GM19467 (cell line): ENCODE results near the gene BTBD19.
"Not testable (repeated sequence)": the region's sequence is repeated elsewhere in the genome, so short reads cannot be mapped to it uniquely, and the experiment has no call there.

Experiments
- ATAC-seq: cut with Tn5 transposase; IDR thresholded peaks from one replicate; pipeline ENCODE4 v1.9.1; 2021; ENCODE audit warnings: mild to moderate bottlenecking, moderate library complexity; ENCODE audit not compliant: unreplicated experiment

BTBD19 gene

DNA sequence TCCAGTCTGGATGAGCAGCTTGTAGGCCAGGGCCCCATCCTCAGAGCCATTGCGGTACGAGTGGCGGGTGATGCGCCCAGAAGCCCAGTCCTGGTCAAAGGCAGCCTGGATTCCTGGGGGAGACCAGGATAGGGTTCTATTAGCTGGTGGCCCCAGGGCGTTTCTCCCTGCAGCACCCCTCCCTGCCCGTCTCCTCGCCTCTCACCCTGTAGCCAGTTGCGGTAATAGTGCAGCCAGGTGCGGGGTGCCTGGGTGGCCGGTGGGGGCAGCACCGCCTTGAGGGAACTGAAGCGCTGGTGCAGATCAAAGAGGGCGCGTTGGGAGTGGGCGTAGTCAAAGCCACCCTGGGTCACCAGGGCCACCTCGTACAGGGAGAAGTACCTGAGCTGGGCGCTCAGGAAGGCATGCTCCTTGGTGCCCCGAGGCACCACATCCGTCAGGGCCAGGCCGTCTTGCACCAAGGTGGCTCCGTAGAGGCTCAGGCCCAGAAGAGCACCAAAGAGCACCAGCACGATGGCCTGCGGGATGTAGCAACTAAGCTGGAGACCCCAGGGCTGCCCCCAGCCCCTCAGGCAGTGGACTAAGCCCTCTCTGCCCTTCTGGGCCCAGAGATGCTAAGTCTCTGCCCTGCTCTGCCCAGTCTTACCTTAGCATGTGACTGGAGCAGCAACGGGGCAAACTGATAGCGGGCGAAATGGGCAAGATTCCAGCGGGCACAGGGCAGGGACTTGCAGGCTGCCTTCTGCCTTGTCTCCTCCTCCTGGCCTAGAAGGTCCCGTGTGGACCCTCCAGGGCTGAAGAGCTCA is 19.1 kb downstream of the BTBD19 start:
- ATAC-seq = no peak

DNA sequence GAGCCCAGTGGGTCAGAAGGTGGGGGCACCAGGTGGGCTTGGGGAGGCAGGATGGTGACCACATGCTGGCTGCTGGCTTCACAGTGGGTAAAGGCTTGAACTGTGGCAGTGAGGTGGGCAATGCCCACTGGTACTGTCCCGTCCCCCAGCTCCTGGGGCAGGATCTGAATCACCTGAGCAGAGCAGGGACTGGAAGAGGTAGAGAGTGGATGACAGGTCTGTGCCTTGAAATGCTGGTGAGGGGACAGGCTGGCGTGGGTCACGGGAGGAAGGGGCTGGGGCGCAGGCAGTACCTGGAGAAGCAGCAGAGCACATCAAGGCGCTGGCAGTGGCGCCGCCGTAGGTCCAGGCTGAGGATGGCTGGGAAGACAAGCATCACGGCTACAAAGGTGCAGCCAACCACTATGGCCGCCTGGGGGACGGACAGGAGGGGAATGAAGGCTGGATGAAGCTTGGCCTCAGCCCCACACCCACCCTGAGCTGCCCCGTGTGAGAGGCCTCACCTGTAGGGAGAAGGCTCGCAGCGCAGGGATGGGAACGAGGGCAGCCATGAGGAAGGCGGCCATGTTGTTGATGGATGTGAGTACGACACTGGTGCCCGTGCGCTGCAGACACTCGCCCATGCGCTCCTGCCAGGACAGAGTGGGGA is 19.8 kb downstream of the BTBD19 start:
- no peak for ATAC-seq

DNA sequence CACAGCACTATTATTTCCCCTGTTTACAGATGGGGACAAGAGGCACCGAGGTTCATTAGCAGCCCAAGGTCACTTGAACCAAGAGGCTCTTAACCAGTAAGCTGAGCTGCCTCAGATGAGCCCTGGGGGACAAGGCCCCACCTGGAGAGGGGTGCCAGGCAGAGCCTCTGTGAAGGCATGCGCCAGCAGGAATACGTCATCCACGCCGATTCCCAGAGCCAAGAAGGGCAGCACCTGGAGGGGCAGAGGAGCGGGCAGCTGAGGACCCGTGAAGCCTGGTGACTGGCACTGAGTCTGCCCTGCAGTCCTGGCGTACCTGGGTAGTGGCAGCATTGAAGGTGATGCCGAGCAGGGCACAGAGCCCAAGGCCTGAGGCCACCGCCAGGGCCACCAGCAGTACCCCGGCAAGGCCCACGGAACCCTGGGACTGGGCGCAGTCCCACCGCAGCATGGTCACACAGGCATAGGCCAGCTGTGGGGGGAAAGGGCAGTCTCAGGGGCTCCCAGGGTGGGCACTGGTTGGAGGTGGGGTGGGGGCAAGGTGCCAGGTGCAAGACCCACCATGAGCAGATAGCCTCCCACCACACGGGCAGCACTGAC is 20.6 kb downstream of the BTBD19 start:
- ATAC-seq = no peak

DNA sequence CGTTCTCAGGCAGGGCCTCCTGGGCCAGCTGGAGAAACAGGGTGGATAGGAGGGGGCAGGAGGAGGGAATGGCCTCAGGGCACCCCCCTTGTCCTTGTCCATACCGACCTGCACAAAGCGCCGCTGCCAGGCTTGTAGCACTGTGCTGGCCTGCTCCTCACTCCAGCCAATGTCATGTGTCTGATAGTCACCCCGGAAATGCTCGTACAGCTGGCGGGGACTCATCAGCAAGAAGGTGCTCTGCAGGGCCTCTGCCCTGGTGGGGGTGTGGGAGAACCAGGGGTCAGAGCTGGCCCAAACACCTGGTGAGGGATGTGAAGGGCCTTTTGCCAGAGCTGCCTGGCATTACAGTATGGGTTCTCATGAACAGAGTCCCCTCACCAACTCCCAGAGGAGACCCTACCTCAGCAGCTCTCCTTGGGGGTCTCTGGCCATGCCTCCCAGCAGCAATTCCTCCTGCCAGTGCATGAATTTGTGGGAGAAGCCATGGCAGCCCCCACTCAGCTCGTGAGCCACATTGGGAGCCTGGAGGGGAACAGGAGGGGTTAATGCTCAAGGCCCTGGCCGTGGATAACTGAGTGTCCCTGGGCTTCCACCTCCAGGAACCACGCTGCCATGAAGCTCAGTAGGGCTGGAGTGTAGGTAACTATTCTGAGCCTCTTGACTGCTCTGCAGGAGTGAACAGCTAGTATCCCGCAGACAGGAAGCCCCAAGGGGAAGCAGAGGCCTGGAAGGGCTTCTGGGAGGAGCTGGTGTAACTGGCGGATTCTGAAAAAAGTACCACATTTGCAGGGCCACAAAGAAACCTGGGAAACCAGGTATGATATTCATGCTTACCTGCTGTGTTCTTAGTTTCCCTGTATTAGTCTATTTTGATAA is 21.4 kb downstream of the BTBD19 start:
- no peak for ATAC-seq

DNA sequence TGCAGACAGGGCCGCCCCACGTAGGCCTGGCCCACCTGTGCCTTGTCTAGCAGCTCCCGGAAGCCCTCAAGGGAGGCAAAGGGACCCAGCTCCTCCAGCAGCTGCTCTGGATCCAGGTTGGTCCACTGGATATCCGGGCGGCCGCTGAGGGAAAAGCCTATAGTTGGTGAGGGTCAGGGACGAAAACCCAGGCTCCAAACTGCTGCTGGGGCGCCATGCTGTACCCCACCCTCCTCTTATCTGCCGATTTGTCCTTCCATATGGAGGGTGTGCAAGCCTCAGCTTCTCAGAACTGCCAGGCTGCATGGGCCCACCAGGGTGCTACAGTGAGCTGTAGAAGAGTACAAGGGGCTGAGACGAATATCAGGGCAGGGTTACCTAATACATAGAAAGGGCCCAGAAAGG is 22.6 kb downstream of the BTBD19 start:
- no peak for ATAC-seq

DNA sequence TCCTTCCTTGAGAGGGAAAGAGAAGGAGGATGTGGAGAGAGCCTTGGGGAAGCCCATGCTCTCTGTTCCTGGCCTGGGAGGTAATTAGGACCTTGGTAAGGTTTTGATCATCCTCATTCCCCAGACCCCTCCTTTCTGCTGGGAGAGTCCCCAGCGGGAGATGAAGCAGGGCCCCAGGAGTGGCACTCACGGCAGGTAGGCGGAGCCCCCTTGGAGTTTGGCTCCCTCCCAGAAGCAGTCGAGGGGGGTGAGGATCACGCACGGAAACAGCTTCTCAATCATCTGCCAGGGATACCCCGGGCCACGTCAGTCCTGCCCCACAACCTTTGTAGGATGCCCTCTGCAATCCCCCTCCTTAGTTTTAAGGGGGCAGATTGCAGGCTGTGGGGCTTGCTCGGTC is 23.2 kb downstream of the BTBD19 start:
- ATAC-seq = no peak

DNA sequence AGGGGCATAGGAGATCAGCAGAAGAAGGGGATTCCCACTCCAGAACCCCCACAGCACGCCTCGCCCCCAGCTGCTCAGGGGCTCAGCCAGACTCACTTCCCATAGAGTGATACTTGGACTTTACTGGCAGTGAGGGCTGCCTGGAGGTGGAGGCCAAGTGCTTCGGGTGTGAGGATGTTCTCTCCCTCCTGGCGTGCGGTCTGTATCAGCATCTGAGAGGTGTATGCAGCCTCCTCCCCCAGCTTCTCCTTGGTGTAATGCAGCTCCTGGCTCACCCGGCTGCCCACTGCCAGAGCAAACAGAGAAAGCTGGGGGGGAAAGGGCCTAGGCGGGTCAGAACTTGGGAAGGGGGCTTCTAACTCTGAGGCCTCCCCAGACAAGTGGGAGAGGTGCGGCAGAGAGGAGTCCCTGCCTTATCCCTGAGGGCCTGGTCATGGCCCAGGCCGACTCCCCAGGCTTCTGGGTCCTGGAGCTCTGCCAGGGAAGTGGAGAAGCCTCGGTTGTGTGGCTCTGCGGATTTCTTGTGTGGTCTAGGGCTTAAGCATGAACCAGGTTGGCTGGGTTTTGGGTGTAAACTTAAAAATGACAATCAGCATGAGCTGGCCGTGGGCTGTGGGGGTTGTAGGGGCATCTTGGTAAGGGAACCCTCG is 23.9 kb downstream of the BTBD19 start:
- no peak for ATAC-seq

DNA sequence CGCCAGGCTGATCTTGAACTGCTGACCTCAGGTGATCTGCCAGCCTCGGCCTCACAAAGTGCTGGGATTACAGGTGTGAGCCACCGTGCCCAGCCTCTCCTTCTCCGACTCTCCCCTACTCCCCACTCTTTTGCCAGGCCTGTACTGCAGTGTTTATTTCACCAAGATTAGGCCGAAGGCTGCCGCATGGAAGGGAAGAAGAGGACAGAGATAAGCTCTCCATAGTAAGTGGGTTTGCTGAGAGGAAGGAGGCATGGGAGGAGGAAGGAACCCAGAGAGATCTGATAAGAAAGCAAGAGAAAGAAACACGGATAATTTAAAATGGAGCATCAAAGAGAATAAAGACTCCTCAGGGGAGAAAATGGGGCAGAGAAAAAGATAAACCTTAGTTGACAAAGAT is 26.0 kb downstream of the BTBD19 start:
- no peak for ATAC-seq

DNA sequence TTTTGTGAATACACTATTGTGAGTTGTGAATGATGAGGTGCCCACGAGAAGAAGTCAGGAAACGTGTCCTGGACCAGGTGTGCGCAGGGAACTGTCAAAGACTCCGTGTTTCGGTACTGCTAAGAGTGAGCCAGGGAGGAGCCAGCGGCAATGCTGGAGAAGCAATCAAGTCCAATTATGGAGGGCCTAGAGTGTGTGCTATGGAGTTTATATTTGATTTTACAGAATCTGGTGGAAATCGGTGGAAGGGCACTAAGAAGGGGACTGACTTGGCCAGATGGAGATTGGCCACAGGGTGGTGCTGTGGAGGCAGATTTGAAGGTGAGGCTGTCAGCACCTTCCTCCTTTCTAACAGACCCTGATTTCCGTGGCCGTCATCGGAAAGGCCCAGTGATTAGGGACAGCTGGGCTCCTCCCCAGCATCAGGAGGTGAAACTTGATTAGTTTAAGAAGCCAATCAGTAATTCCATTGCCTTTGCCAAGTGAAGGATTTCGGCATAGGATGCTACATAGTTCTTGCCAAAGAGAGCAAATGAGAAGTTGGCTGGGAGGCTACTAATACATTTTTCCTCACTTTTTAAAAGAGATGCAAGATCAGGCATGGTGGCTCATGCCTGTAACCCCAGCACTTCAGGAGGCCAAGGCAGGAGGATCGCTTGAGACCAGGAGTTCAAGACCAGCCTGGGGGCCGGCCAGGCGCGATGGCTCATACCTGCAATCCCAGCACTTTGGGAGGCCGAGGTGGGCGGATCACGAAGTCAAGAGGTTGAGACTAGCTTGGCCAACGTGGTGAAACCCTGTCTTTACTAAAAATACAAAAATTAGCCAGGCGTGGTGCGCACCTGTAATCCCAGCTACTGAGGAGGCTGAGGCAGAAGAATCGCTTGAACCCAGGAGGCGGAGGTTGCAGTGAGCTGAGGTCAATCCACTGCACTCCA is 27.7 kb downstream of the BTBD19 start:
- peak; percentile 69 for ATAC-seq

DNA sequence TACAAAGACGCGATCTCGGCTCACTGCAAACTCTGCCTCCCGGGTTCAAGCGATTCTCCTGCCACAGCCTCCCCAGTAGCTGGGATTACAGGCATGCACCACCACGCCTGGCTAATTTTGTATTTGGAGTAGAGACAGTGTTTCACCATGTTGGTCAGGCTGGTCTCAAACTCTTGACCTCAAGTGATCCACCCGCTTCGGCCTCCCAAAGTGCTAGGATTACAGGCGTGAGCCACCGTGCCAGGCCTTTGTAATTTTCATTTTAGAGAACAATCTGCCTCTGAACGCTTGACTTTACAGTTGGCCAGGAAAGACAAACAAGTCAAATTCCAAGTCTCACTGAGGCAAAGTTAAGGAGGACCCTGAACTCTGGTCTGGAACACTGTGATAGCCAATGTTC is 30.0 kb downstream of the BTBD19 start:
- not testable (repeated sequence) for ATAC-seq

DNA sequence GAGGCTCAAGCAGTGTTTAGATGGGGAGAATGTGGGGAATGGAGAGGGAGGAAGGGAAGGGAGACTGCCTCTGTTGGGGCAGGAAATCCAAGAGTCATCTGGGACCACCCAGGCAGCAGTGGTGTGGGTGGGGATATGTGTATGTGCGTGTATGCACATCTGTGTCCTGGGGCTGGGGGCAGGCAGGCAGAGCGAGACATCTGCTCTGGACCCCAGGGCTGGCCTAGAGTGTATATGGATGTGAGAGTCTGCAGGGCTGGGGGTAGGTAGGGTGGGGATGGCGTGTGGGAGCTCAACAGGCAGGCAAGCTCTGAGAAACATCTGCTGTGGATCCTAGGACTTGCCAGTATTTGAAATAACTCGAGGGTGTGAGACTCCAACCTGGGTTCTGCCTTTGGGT is 31.3 kb downstream of the BTBD19 start:
- ATAC-seq = no peak

DNA sequence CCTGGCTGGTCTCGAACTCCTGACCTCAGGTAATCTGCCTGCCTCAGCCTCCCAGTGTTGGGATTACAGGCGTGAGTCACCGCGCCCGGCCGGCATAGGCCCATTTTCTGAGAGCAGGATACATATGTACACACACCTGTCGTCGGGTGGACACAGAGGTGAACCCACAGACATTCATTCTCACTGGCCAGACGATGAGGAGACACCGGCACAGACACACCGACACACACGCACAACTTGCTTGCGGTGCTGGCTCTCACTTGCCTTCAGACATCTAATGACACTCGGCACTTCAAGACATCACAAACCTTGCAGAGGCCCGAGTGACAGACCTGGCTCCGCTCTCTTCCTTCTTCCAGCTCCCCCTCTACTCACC is 34.2 kb downstream of the BTBD19 start:
- ATAC-seq = no peak

DNA sequence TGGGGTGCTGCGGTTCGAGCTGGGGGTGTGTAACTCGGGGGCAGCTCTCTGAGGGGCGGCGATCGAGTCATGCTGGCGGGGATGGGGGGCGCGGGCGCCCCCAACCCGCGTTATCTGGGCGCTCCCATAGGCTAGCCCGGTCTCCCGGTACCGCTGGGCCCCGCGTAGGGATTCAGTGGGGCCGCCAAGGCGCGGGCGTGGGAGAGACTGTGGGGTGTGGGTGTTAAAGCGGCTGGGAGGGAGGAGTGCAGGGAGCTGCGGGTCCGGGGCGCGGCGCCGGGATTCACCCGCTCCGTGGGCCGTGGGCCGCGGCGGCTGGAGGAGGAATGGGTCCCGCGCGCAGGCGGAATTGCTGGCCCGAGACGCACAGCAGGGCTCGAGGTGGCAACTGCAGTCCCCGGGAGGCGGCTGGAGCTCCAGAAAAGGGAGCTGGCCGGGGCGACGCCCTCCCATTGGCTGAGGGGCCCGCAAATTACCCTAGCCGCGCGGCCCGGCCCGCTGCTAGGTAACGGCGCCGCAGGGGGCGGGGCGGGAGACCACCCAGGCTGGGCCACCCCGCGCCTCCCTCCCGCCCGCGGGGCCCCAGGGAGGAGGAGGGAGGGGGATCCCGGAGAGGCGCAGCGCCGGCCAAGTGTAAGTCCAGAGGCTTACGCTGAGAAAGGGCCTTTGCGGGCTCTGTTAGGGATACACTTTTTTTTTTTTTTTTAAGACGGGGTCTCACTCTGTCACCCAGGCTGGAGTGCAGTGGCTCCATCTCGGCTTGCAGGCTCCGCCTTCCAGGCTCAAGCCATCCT is 34.7 kb downstream of the BTBD19 start, which contains the start of gene PTCH2:
TSS of gene PTCH2 (minus strand) at position 392 of the 794 bp plus-strand sequence. CDS start at position 71, 321 bp downstream.
- ATAC-seq = no peak

DNA sequence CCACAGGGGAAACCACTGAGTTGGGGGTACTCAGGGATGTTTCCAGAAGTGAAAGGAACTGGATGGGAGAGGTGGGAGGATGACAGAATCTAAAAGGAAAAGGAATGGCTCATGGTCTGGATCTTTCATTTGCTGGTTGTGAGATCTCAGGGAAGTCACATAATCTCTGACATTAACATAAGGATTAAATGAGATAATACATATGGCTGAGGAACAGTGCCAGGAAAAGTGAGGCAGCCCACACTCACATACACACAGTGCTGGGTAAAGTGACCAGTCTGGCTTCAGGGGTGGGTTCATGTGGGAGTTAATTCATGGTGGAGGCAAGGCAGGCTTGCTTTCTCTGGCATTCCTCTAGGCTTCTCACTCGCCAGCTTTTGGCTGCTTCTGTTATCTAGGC is 38.7 kb downstream of the BTBD19 start:
- no peak for ATAC-seq

DNA sequence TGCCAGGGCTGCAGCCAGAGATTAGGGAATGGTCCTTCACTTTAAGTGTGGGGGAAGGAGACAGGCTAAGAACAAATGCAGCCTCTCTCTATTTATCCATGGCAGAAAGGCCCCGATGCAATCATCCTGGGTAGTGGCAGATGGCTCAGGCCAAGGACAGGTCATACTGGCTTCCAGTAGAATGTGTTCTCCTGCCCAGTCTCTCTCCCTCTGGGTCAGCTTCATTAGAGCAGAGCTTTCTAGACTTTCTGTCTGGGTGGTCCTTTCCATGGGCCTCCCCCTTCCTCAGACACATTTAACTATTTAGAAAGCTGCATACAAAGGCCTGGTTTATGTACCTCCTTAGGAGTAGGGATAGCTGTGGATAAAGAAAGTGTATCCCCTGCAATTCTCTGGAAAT is 39.5 kb downstream of the BTBD19 start:
- no peak for ATAC-seq

DNA sequence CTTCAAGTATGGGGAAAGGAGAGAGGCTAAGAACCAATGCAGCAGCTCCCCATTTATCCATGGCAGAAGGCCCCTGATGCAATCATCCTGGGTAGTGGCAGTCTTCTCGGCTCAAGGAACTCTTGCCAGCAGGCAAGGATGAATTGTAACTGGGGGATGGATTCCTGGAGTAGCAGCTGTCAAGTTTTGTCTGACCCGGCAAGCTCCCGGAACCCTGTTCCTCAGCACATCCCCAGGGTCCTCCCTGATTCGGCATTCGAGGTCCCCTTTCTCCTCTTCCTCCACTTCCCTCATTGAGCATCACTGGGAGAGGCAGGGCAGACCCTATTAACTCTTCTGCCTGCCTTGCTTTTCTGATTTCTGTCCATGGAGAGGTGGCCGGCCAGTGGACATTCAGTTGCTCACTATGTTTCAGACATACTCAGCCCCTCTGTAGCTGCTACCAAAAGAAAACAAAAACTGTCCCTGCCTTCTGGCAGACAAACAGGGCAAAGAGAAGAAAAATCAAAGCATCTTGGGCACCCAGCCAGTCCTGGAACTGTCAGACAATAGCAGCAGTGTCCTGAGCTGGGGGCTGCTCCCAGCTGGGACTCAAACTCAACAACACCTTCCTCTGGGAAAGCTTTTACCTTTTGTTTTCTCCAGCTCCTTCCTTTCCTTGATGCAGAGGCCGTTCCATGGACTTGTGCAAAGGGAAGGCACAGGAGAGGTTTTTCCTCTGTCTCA is 40.3 kb downstream of the BTBD19 start:
- ATAC-seq = no peak

DNA sequence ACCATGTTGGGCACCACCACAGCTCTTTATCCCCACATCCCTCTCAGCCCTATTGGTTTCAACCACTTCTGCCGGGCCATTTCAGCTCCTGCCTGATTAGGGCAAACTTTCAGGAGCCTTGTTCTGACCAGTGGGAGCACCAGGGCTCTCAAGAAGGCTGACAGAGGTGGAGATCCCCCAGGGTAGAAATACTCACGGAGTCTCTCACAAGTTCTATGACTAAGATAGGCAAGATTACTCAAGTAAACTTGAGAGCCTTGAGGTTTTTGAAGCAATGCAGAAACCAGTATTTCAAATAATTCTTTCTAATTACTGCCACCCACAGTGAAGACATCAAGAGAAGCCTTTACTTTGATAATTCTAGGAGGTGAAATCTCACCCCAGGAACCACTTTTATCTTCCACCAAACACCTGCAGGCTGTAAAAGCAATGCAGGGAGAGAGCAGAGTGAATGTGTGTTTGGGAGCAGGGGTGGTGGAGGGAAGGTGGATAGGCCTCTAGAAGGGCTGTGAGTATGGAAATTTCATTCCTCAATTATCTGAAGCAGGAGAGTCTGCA is 41.3 kb downstream of the BTBD19 start:
- ATAC-seq = no peak

DNA sequence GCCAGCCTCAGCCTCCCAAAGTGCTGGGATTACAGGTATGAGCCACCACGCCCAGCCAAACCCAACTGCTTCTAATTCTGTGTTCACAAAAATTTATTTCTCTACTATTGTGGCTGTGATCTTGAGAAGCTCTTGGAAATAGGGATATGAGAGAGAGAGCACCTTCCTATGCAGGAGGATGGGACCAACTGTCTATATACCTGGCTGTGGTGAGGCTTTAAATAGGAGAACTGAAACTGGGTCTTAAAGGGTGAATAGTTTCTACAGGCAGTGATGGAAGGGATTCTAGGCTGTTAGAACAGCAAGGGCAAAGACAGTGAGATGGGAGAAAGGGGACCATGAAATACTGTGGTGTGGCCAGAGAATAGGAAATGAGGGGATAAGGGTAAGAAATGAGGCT is 43.0 kb downstream of the BTBD19 start:
- no peak for ATAC-seq
